ENCODE results near the gene DNAH3.

DNA sequence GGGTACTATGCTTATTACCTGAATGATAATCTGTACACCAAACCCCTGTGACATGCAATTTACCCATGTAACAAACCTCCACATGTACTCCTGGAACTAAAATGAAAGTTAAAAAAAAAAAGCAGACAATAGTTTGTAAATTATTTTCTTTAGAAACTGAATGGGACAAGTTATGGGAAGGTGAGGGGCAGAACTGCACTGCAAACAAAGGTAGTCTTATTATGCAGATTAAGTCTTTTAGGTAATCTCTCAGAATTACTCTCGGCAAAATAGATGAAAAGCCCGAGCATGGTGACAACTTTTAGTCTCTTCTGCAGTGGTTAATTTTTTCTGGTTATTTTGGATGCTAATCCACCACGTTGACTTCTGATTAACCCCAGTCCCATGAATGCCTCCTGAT lies 33.3 kb upstream of the DNAH3 start:
- no peak for TF ChIP-seq EZH2 (IDR thresholded peaks at IDR 0.05; ENCODE audit: insufficient read depth, poor library complexity, severe bottlenecking)
- TF ChIP-seq EZH2phosphoT487 (IDR thresholded peaks at IDR 0.05; ENCODE audit: insufficient read depth, low read depth), result no peak

Data from GM23248 (cell line).